Activated naive CD8-positive, alpha-beta T cell treated with anti-CD3 and anti-CD28 coated beads, Interleukin-2, amount 50 U/mL, for 24 hours (primary cell): ENCODE data around the gene COL8A2.

Source experiments
- ATAC-seq: fragments of 150-1000 bp; cut with Tn5 transposase; one replicate; pipeline ENCODE4 v1.10.0; 2021
- DNase-seq: peaks from one replicate; pipeline ENCODE4 v3.0.0; 2021
- H3K27ac Mint-ChIP-seq: one replicate; pipeline ENCODE4 v1.8.0; 2021; ENCODE audit warnings: mild to moderate bottlenecking, mixed read lengths
- H3K27me3 Mint-ChIP-seq: one replicate; pipeline ENCODE4 v1.8.0; 2021; ENCODE audit warnings: mixed read lengths
- H3K36me3 Mint-ChIP-seq: one replicate; pipeline ENCODE4 v1.8.0; 2021; ENCODE audit warnings: low read depth, mixed read lengths
- H3K4me1 Mint-ChIP-seq: one replicate; pipeline ENCODE4 v1.8.0; 2021; ENCODE audit warnings: mixed read lengths
- H3K4me3 Mint-ChIP-seq: one replicate; pipeline ENCODE4 v1.8.0; 2021; ENCODE audit warnings: mild to moderate bottlenecking, moderate library complexity, mixed read lengths
- H3K9me3 Mint-ChIP-seq: one replicate; pipeline ENCODE4 v1.8.0; 2021; ENCODE audit warnings: mixed read lengths

COL8A2 gene

GRCh38 chr1:36151134-36151844 is 26.3 kb upstream of the COL8A2 start:
- peak overlapping the region; percentile 99 for H3K4me3 Mint-ChIP-seq
- DNase-seq (no peak), ATAC-seq (no peak)
- H3K9me3 Mint-ChIP-seq: no peaks in the 10 kb centered on the region
- H3K27me3 Mint-ChIP-seq: peaks cover 2% of the 10 kb centered on the region
- peaks cover 5% of the 10 kb centered on the region for H3K36me3 Mint-ChIP-seq
- H3K4me1 Mint-ChIP-seq: peaks cover 73% of the 10 kb centered on the region
- H3K27ac Mint-ChIP-seq: peak overlapping the region; percentile 98

- DNase-seq: peak; percentile 80
- Mint-ChIP-seq H3K4me3 (peak overlapping the region; percentile 99), H3K27ac (peak overlapping the region; percentile 98), H3K36me3 (peaks cover 5% of the 10 kb centered on the region), H3K27me3 (peaks cover 2% of the 10 kb centered on the region), H3K9me3 (no peaks in the 10 kb centered on the region), H3K4me1 (peaks cover 73% of the 10 kb centered on the region)
- ATAC-seq: peak; percentile 67
These were observed 25.5 kb upstream of the COL8A2 start for GRCh38 chr1:36150296-36151133.

GRCh38 chr1:36149973-36150295 is 24.9 kb upstream of the COL8A2 start:
- Mint-ChIP-seq H3K27ac (peak overlapping the region; percentile 98), H3K36me3 (peaks cover 5% of the 10 kb centered on the region), H3K27me3 (peaks cover 2% of the 10 kb centered on the region), H3K4me3 (peak overlapping the region; percentile 99), H3K4me1 (peaks cover 72% of the 10 kb centered on the region), H3K9me3 (no peaks in the 10 kb centered on the region)
- DNase-seq (no peak), ATAC-seq (no peak)

- no peaks in the 10 kb centered on the region for H3K9me3 Mint-ChIP-seq
- peak within 1 kb of the TSS; percentile 99 for H3K4me3 Mint-ChIP-seq
- DNase-seq (peak; percentile 100), ATAC-seq (peak; percentile 97)
- H3K27me3 Mint-ChIP-seq: peaks cover 2% of the 10 kb centered on the region
- peaks cover 70% of the 10 kb centered on the region for H3K4me1 Mint-ChIP-seq
- peaks cover 7% of the 10 kb centered on the region for H3K36me3 Mint-ChIP-seq
- H3K27ac Mint-ChIP-seq: peak within 1 kb of the TSS; percentile 98
These were observed 24.4 kb upstream of the COL8A2 start, which contains the start of gene TRAPPC3 for GRCh38 chr1:36149237-36149972. Gene TRAPPC3 (minus strand): TSS chr1:36149486. CDS start chr1:36149378, 108 bp downstream.

GRCh38 chr1:36148821-36149236 is 23.8 kb upstream of the COL8A2 start:
- no peak for DNase-seq
- H3K27ac Mint-ChIP-seq: peak overlapping the region; percentile 98
- ATAC-seq: no peak
- peaks cover 69% of the 10 kb centered on the region for H3K4me1 Mint-ChIP-seq
- peaks cover 2% of the 10 kb centered on the region for H3K27me3 Mint-ChIP-seq
- no peaks in the 10 kb centered on the region for H3K9me3 Mint-ChIP-seq
- H3K4me3 Mint-ChIP-seq: peak overlapping the region; percentile 99
- peaks cover 7% of the 10 kb centered on the region for H3K36me3 Mint-ChIP-seq

GRCh38 chr1:36144413-36144812 is 19.4 kb upstream of the COL8A2 start:
- Mint-ChIP-seq H3K36me3 (peaks cover 8% of the 10 kb centered on the region), H3K9me3 (no peaks in the 10 kb centered on the region), H3K4me3 (no peak overlapping the region), H3K27me3 (peaks cover 2% of the 10 kb centered on the region), H3K27ac (no peak overlapping the region), H3K4me1 (peaks cover 51% of the 10 kb centered on the region)
- DNase-seq (no peak), ATAC-seq (no peak)

GRCh38 chr1:36143424-36143823 is 18.4 kb upstream of the COL8A2 start:
- Mint-ChIP-seq H3K36me3 (peaks cover 8% of the 10 kb centered on the region), H3K4me1 (peaks cover 42% of the 10 kb centered on the region), H3K27me3 (no peaks in the 10 kb centered on the region), H3K9me3 (no peaks in the 10 kb centered on the region), H3K4me3 (no peak overlapping the region), H3K27ac (no peak overlapping the region)
- ATAC-seq: peak; percentile 46
- no peak for DNase-seq

GRCh38 chr1:36142121-36142520 is 17.1 kb upstream of the COL8A2 start:
- no peak overlapping the region for H3K4me3 Mint-ChIP-seq
- peaks cover 33% of the 10 kb centered on the region for H3K4me1 Mint-ChIP-seq
- ATAC-seq (no peak), DNase-seq (no peak)
- H3K9me3 Mint-ChIP-seq: no peaks in the 10 kb centered on the region
- H3K27ac Mint-ChIP-seq: no peak overlapping the region
- peaks cover 14% of the 10 kb centered on the region for H3K36me3 Mint-ChIP-seq
- no peaks in the 10 kb centered on the region for H3K27me3 Mint-ChIP-seq

GRCh38 chr1:36139521-36139920 is 14.5 kb upstream of the COL8A2 start:
- Mint-ChIP-seq H3K4me1 (peaks cover 27% of the 10 kb centered on the region), H3K27ac (no peak overlapping the region)

GRCh38 chr1:36137776-36138175 is 12.8 kb upstream of the COL8A2 start:
- Mint-ChIP-seq H3K27ac (no peak overlapping the region), H3K4me1 (peaks cover 16% of the 10 kb centered on the region), H3K36me3 (peaks cover 12% of the 10 kb centered on the region), H3K27me3 (no peaks in the 10 kb centered on the region), H3K4me3 (no peak overlapping the region), H3K9me3 (no peaks in the 10 kb centered on the region)
- DNase-seq (no peak), ATAC-seq (no peak)

More at GRCh38 chr1:36139521-36139920, 14.5 kb upstream of the COL8A2 start:
- no peaks in the 10 kb centered on the region for H3K27me3 Mint-ChIP-seq
- no peaks in the 10 kb centered on the region for H3K9me3 Mint-ChIP-seq
- H3K4me3 Mint-ChIP-seq: no peak overlapping the region
- DNase-seq (no peak), ATAC-seq (no peak)
- H3K36me3 Mint-ChIP-seq: peaks cover 12% of the 10 kb centered on the region

GRCh38 chr1:36137226-36137625 is 12.2 kb upstream of the COL8A2 start:
- Mint-ChIP-seq H3K27ac (no peak overlapping the region), H3K36me3 (peaks cover 12% of the 10 kb centered on the region)

GRCh38 chr1:36136535-36136934 is 11.5 kb upstream of the COL8A2 start:
- peaks cover 12% of the 10 kb centered on the region for H3K36me3 Mint-ChIP-seq
- no peak overlapping the region for H3K27ac Mint-ChIP-seq
- H3K9me3 Mint-ChIP-seq: no peaks in the 10 kb centered on the region
- DNase-seq (no peak), ATAC-seq (no peak)
- H3K27me3 Mint-ChIP-seq: no peaks in the 10 kb centered on the region
- no peak overlapping the region for H3K4me3 Mint-ChIP-seq
- peaks cover 13% of the 10 kb centered on the region for H3K4me1 Mint-ChIP-seq

More at GRCh38 chr1:36137226-36137625, 12.2 kb upstream of the COL8A2 start:
- ATAC-seq (no peak), DNase-seq (no peak)
- no peaks in the 10 kb centered on the region for H3K27me3 Mint-ChIP-seq
- peaks cover 16% of the 10 kb centered on the region for H3K4me1 Mint-ChIP-seq
- H3K9me3 Mint-ChIP-seq: no peaks in the 10 kb centered on the region
- H3K4me3 Mint-ChIP-seq: no peak overlapping the region

GRCh38 chr1:36135796-36136195 is 10.8 kb upstream of the COL8A2 start:
- DNase-seq: no peak
- peaks cover 12% of the 10 kb centered on the region for H3K36me3 Mint-ChIP-seq
- H3K4me3 Mint-ChIP-seq: no peak overlapping the region
- H3K27me3 Mint-ChIP-seq: no peaks in the 10 kb centered on the region
- no peak for ATAC-seq
- no peaks in the 10 kb centered on the region for H3K9me3 Mint-ChIP-seq
- H3K27ac Mint-ChIP-seq: no peak overlapping the region
- H3K4me1 Mint-ChIP-seq: peaks cover 6% of the 10 kb centered on the region

GRCh38 chr1:36135330-36135667 is 10.3 kb upstream of the COL8A2 start:
- H3K27me3 Mint-ChIP-seq: no peaks in the 10 kb centered on the region
- no peaks in the 10 kb centered on the region for H3K9me3 Mint-ChIP-seq
- H3K4me3 Mint-ChIP-seq: no peak overlapping the region
- H3K4me1 Mint-ChIP-seq: peaks cover 2% of the 10 kb centered on the region
- DNase-seq (no peak), ATAC-seq (no peak)
- peaks cover 12% of the 10 kb centered on the region for H3K36me3 Mint-ChIP-seq
- no peak overlapping the region for H3K27ac Mint-ChIP-seq
